Left ventricle myocardium superior (tissue), 1 donor: ENCODE measurements around the gene C20orf141. TPM values are rescaled to one million over a fixed set of nuclear protein-coding genes. Genes with fewer than 3 reads are reported as not detected.
"Not testable (repeated sequence)": the region's sequence is repeated elsewhere in the genome, so short reads cannot be mapped to it uniquely, and the experiment has no call there.

ENCODE experiments used
- ATAC-seq: fragments of 200-7000 bp; cut with Tn5 transposase; one replicate; pipeline ENCODE4 v1.9.1; 2020; ENCODE audit warnings: mild to moderate bottlenecking, moderate library complexity
- DNase-seq: peaks from one replicate; pipeline ENCODE4 v3.0.0-alpha.2; 2020
- intact Hi-C: fragments of 100-400 bp; cut with micrococcal nuclease; formaldehyde crosslinking; loops from one replicate; pipeline ENCODE4 v1.11.0; 2022
- total RNA-seq: library from RNA; stranded (reverse); fragmentation: NEBNext Ultra II Directional; extraction: Animal tissue kit (Norgen Biotek cat#: 25700); gene quantifications from one replicate; pipeline ENCODE4 v1.2.1, GENCODE V29; 2021
- donor health status: DM: no; HTN: yes; CAD: no; lungs with severe emphysema.

Gene C20orf141
- total RNA-seq, 1 donor from 2014 or later, result not detected

- no peak for DNase-seq
- intact Hi-C loops, result no loop called here
- no peak for ATAC-seq
These were observed 2.5 kb downstream of the C20orf141 start for GRCh38 chr20:2817341-2817726.

DNA sequence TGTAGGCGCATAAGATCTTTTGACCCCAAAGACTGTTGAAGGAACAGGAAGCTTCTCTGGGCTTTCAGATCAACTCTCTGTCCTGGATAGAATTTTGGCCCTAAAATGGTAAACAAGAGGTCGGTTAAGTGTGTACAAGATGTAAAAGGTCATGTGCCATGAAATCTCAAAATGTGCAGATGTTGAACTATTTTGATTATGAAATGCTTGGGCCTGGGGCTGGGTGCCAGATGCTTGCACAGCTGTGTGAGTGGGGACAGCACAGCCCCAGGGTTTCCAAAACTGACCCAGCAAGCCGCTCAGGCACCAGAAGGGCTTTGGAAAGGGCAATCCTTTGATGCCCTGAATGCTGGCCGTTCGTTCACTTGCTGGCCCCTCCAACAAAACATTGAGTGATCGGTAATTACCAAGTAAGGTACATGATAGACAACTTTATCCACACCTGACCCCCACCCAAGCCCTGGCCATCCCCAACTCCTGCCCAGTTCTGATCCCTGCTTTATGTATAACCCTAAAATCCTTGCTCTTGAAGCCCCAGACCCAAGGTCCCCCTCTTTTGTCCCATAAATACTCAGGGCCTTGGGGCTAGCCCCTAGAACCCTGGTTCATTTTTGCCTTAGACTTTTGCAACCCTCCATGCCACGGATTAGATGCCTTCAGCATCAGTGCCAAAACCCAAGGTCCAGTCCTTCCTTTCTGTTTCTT lies 3.3 kb downstream of the C20orf141 start:
- DNase-seq (peak; percentile 70), ATAC-seq (peak; percentile 66)
- intact Hi-C loops, result no loop called here

DNA sequence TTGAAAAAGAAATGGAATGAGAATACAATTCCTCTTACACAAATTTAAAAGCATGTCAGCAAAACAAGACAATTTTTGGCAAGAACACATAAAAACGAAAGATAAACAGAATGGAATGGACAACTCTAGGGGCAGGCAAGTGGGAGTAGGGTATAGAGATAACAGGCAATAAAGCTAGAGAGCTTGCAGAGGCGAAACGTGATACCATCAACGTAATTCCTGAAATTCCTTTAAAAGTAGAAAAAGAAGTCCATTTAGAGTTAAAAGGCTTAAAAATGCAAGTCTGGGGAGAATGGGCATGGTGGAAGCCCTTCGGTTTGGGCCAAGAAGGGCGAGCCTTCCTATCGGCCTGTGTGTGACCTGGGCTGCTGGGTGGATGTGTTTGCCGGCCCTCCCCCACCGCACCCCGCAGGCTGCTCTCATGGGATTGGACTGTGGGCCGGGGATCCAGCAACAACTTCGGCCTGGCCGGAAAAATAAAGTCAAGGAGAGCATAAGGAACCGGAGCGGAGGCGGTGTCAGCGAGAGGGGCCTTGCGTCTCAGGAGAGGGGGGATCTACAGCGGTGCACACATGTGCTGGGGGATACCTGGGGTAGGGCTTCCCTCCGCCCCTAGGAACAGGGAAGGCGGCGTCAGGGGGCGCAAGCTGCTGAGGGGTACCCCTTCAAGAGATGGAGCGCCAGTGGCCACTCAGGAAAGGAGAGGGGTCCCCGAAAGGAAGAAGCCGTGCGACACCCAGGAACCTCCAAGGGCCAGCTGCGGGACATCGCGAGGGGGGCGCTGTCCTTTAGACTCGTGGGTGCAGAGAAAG lies 5.5 kb downstream of the C20orf141 start:
- peak; percentile 54 for ATAC-seq
- intact Hi-C loops, result no loop called here

GRCh38 chr20:2820896-2821869 lies 6.4 kb downstream of the C20orf141 start:
- intact Hi-C loops, result no loop called here
- peak; percentile 37 for ATAC-seq
- no peak for DNase-seq

More for the DNA sequence above, 5.5 kb downstream of the C20orf141 start:
- no peak for DNase-seq

DNA sequence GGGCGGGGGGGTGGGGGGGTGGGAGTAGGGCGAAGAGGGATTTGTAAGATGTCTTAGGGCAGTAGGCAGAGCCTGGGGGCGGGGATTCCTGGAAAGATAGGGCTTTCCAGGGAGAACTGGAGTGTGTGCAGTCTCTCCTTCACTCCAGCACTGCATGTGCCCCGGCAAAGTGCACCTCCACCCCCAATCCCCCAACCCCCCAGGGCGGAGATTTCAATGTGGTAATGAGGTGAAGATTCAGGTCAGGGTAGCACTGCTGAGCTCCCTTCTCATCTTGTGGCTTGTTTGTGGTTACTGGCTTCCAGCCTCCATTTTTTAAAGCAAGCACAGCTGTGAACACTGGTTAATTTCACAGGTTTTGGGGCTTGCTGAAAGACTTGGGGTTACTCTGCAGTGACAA lies 7.3 kb downstream of the C20orf141 start:
- DNase-seq, result no peak
- intact Hi-C loops, result no loop called here
- no peak for ATAC-seq

GRCh38 chr20:2825761-2826160 lies 11.0 kb downstream of the C20orf141 start:
- ATAC-seq (no peak), DNase-seq (no peak)
- intact Hi-C loops, result no loop called here

GRCh38 chr20:2826655-2827054 lies 11.9 kb downstream of the C20orf141 start:
- no peak for DNase-seq
- no peak for ATAC-seq
- intact Hi-C loops, result no loop called here

GRCh38 chr20:2829376-2829775 lies 14.6 kb downstream of the C20orf141 start:
- intact Hi-C loops, result no loop called here
- DNase-seq (no peak), ATAC-seq (no peak)

DNA sequence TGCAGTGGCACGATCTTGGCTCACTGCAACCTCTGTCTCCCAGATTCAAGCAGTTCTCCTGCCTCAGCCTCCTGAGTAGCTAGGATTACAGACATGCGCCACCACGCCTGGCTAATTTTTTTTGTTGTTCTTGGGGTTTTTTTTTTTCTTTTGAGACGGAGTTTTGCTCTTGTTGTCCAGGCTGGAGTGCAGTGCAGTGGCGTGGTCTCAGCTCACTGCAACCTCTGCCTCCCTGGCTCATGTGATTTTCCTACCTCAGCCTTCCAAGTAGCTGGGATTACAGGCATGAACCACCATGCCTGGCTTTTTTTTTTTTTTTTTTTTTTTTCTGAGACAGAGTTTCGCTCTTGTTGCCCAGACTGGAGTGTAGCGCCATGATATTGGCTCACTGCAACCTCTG lies 16.4 kb downstream of the C20orf141 start:
- intact Hi-C loops, ATAC-seq, DNase-seq: not testable (repeated sequence)

DNA sequence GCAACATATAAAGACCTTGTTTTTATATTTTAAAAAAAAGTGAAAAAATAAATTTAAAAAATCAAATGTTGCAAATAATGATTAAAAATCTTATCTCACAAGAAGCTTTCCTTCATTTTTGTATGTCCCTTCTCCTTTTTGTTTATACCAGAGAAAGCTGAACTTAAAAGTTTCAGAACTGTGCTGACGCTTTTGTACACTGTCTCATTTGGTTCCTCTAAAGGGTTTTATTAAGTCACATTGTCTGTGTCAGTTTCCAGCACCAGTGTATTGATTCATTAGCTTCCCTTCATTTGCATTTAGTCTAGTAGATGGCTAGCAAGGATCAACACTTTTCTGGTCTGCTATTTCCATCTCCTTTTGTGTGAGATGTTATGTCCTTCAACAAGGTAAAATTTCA lies 19.0 kb downstream of the C20orf141 start:
- no peak for ATAC-seq
- DNase-seq, result no peak
- intact Hi-C loops, result no loop called here

DNA sequence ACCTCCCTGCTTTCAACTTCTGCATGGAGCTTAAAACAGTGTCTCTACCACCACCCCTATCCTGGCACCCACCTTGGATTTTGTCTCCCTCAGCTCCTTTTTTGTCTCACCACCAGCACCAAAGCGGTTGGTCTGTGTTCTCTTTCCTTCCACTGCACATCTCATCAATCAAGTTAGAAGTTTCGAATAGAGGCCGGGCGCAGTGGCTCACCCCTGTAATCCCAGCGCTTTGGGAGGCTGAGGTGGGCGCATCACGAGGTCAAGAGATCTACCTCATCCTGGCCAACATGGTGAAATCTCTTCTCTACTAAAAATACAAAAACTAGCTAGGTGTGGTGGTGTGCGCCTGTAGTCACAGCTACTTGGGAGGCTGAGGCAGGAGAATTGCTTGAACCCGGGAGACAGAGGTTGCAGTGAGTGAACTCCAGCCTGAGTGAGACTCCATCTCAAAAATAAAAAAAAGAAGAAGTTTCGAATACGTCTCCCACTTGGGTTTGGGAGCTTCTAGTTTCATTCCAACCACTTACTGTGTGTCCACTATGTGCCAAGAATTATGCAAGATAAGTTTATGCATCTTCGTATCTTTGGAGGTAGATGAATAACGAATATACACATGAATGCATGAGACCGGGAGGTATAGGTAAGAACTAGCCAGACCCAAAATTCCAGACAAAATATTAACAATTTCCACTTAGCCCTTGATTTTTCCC lies 19.8 kb downstream of the C20orf141 start:
- intact Hi-C loops, result no loop called here
- DNase-seq, result no peak
- ATAC-seq, result no peak

DNA sequence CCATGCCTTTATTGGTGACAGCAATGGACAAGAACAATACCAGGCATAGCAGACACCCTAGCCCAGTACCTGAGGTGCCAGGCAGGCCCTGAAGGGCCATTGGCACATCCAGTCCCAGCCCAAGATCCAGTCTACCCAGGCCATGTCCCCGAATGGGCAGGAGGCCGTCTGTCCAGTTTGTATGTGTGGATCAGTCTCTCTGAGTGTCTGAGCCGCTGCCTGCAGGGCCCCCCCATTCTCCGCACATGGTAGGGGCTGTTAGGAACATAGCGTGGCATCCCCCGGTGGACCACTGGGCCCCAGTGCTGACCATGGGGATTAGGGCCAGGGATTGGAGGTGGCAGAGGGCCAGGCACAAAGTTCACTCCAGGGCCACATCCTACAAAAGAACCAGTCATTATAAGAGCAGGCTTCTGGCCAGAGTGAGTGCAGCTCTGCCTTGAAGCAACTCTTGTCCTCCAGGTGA lies 20.6 kb downstream of the C20orf141 start:
- intact Hi-C loops, result no loop called here
- no peak for ATAC-seq
- DNase-seq, result no peak

DNA sequence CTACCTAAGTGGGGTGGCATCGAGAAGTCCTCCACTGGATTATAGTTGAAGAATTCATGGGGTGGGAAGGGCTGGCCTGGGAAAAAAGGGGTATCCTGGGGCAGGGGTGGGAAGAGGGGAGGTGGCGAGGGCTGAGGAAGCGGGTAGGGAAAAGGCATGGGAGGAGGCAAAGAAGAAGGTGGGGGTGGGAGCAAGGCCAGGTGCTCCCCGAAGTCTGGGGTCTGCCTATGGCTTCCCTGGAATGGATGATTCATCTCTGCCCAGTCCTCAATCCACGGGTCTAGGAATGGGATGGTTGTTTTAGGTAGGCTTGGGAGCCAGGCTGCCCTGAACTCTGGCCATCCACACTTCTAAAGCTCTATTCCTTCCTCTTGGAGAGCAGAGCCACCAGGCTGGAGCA lies 21.2 kb downstream of the C20orf141 start:
- intact Hi-C loops, result no loop called here
- ATAC-seq, result no peak
- DNase-seq, result no peak

- DNase-seq, result no peak
- intact Hi-C loops, result no loop called here
- ATAC-seq, result no peak
These were observed 22.6 kb downstream of the C20orf141 start for GRCh38 chr20:2837221-2837960.

GRCh38 chr20:2838170-2838797 lies 23.5 kb downstream of the C20orf141 start:
- DNase-seq (no peak), ATAC-seq (no peak)
- intact Hi-C loops, result no loop called here

DNA sequence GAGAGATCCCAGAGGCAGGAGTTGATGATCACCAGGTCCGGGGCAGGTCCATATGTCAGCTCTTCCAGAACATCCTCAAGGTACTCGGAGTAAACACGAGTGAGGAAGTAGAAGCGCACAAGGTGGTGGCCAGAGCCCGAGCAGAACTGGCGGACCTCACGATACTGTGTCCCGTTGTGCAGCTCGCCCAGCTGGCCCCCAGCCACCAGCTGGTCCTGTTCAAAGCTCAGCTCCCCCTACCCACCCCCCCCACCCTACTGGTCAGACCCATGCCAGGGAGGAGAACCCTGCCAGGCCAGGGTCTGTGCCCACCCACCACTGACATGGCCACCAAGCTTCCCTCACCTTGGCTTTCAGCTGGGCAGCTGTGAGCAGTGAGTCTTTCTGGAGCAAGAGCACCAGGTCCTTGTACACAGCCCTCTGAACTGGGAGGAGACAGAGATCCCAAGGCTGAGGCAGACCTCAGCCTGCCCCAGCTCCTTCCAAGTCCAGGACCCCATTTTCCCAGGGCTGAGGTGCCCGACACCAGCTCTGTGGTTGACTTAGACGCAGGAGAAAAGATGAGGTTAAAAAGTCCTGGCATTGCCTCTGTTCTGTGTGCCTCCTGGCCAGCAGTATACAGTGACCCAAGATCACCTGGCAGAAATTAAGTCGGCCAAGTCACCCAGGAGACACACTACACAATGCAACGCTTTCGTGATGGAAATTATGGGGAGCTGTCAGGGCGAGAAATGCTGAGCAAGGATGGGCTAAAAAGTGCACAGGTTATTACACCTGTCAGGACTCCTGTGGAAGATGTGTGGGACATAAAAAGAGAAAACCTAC lies 24.3 kb downstream of the C20orf141 start:
- ATAC-seq (no peak), DNase-seq (no peak)
- intact Hi-C loops, result no loop called here

DNA sequence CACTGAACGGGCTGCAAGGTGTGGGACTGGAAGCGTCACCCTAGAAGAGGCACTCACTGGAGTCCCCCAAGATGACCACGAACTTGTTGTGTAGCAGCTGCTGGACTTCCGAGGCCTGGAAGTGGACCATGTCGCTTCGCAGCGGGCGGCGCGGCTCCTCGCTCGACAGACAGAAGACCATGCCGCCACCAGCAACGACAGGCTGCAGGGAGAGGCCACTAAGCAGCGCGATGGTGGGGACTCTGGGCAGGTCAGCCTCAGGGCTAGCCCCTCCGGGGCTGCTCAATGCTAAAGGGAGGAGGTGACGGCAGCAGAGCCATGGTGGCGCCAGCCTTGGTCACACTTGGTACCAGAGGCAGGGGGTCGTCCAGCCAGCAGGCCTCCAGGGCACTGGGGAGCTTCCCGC lies 24.9 kb downstream of the C20orf141 start:
- ATAC-seq (no peak), DNase-seq (no peak)
- intact Hi-C loops, result no loop called here
